Panc1 (cell line): Measurements from ENCODE around the gene ZNF444.

Experiments
- CTCF ChIP-seq: fragments of 450-650 bp; IDR thresholded peaks from 2 replicates; pipeline ENCODE4 v1.5.1; 2017; ENCODE audit warnings: mild to moderate bottlenecking
- POLR2AphosphoS5 ChIP-seq: IDR thresholded peaks from 2 replicates; pipeline ENCODE4 v1.6.1; 2012; ENCODE audit warnings: mild to moderate bottlenecking, low read depth, low read length, moderate library complexity

GRCh38 chr19:56131651-56132050, 9.4 kb upstream of the ZNF444 start:
- TF ChIP-seq CTCF, result no peak
- no peak for TF ChIP-seq POLR2AphosphoS5
